HCT116 (cell line): ENCODE data around the gene SOX1. TPM values are rescaled to one million over a fixed set of nuclear protein-coding genes. Genes with fewer than 3 reads are reported as not detected.

ENCODE experiments used
- ATAC-seq: fragments of 200-7000 bp; cut with Tn5 transposase; 2 replicates; pipeline ENCODE4 v1.9.1; 2020; ENCODE audit warnings: mild to moderate bottlenecking, moderate library complexity
- BruUV-seq: library from RNA; stranded (reverse); fragments of 400-500 nt; replicated peaks from 2 replicates; lab custom pipeline; 2021; lab: Mats Ljungman, UMichigan
- CTCF ChIA-PET: fragments of 300-600 bp; sonication (Branson Sonifier 250); formaldehyde crosslinking; loops from one replicate; lab custom pipeline; 2021; ENCODE audit warnings: antibody characterized with exemption; lab: Charles Lee
- POLR2A ChIA-PET: fragments of 300-600, 350-600 bp; sonication (Branson Sonifier 250); formaldehyde crosslinking; loops from one replicate; lab custom pipeline; 2021; ENCODE audit warnings: antibody characterized with exemption; lab: Charles Lee
- RAD21 ChIA-PET, 2 experiments: fragments of 300-600 bp; sonication (Branson Sonifier 250); formaldehyde crosslinking; loops; one replicate each; lab custom pipeline; 2023; ENCODE audit warnings: low total read pairs in 2 of 2; ENCODE audit not compliant: uncharacterized antibody in 2 of 2, unreplicated experiment in 2 of 2, low non-redundant PET in 1 of 2; lab: Charles Lee
- DNase-seq: peaks from one replicate; pipeline ENCODE4 v3.0.0-alpha.2; 2010; ENCODE audit warnings: low read depth, low spot score
- H2AFZ ChIP-seq: fragments of 200-600 bp; shearing (Covaris generic), sonication (generic); 2 replicates; pipeline ENCODE4 v1.6.1; 2017; ENCODE audit warnings: low read depth, mixed run types, mixed read lengths, antibody characterized with exemption, low read length; ENCODE audit not compliant: poor library complexity, severe bottlenecking
- H3K27ac ChIP-seq: 2 replicates; pipeline ENCODE4 v1.5.1; 2012; ENCODE audit warnings: low read depth, low read length
- H3K27me3 ChIP-seq: fragments of 200-600 bp; sonication (generic); 2 replicates; pipeline ENCODE4 v1.6.1; 2016; ENCODE audit warnings: mixed run types, low read length, mixed read lengths; ENCODE audit not compliant: insufficient read depth
- H3K36me3 ChIP-seq, 2 experiments: fragments of 200-500 bp in 1 of 2; fragments of 200-600 bp in 1 of 2; sonication (Bioruptor generic) in 1 of 2; sonication (generic) in 1 of 2; 2 replicates each; pipeline versions ENCODE4 v1.5.1 to v1.6.1; 2014 to 2016; ENCODE audit warnings: low read length in 2 of 2, inconsistent platforms in 1 of 2, mixed read lengths in 1 of 2, mixed run types in 1 of 2; ENCODE audit not compliant: insufficient read depth in 2 of 2, control insufficient read depth in 1 of 2
- H3K4me1 ChIP-seq, 2 experiments: fragments of 200-600 bp in 1 of 2; sonication (generic) in 1 of 2; 2 replicates each; pipeline versions ENCODE4 v1.5.1 to v1.6.1; 2012 to 2017; ENCODE audit warnings: low read length in 2 of 2, inconsistent platforms in 1 of 2, mild to moderate bottlenecking in 1 of 2, mixed read lengths in 1 of 2, mixed run types in 1 of 2, moderate library complexity in 1 of 2; ENCODE audit not compliant: insufficient read depth in 2 of 2, control insufficient read depth in 1 of 2
- H3K4me2 ChIP-seq: fragments of 200-600 bp; sonication (generic); 2 replicates; pipeline ENCODE4 v1.6.1; 2017; ENCODE audit warnings: mixed run types, low read length, mixed read lengths
- H3K4me3 ChIP-seq, 2 experiments: fragments of 200-600 bp in 1 of 2; sonication (generic) in 1 of 2; replicated peaks in 1 of 2; 2 replicates each; pipeline ENCODE4 v1.5.1; 2011 to 2016; ENCODE audit warnings: low read length in 2 of 2, control low read depth in 1 of 2, low read depth in 1 of 2, mild to moderate bottlenecking in 1 of 2, mixed read lengths in 1 of 2, mixed run types in 1 of 2
- H3K79me2 ChIP-seq: fragments of 200-600 bp; sonication (generic); 2 replicates; pipeline ENCODE4 v1.6.1; 2017; ENCODE audit warnings: mild to moderate bottlenecking, mixed run types, low read length, moderate library complexity, mixed read lengths; ENCODE audit not compliant: insufficient read depth
- H3K9ac ChIP-seq: fragments of 200-600 bp; sonication (generic); 2 replicates; pipeline ENCODE4 v1.6.1; 2016; ENCODE audit warnings: low read length, mixed read lengths
- H3K9me2 ChIP-seq: fragments of 200-600 bp; sonication (generic), shearing (Covaris generic); 2 replicates; pipeline ENCODE4 v1.6.1; 2017; ENCODE audit warnings: mixed run types, mild to moderate bottlenecking, moderate library complexity; ENCODE audit not compliant: insufficient read depth
- H3K9me3 ChIP-seq, 2 experiments: fragments of 200-500 bp in 1 of 2; fragments of 200-600 bp in 1 of 2; sonication (Bioruptor generic) in 1 of 2; sonication (generic) in 1 of 2; 2 replicates each; pipeline ENCODE4 v1.6.1; 2014 to 2017; ENCODE audit warnings: low read length in 2 of 2, mixed read lengths in 2 of 2, inconsistent platforms in 1 of 2, low read depth in 1 of 2, mild to moderate bottlenecking in 1 of 2, mixed run types in 1 of 2, moderate library complexity in 1 of 2; ENCODE audit not compliant: control insufficient read depth in 1 of 2, insufficient read depth in 1 of 2
- H4K20me1 ChIP-seq: fragments of 200-600 bp; sonication (generic), shearing (Covaris generic); 2 replicates; pipeline ENCODE4 v1.6.1; 2017; ENCODE audit warnings: mixed run types, mild to moderate bottlenecking, moderate library complexity; ENCODE audit not compliant: insufficient read depth
- CBX3 ChIP-seq: IDR thresholded peaks from 2 replicates; pipeline ENCODE4 v1.6.1; 2012; ENCODE audit warnings: low read depth
- CTCF ChIP-seq, 3 experiments: fragments of 200-600 bp in 1 of 3; sonication (generic) in 1 of 3; IDR thresholded peaks in 2 of 3; conservative IDR thresholded peaks in 1 of 3; 2 replicates each; pipeline ENCODE4 v1.5.1; 2012 to 2017; ENCODE audit warnings: low read depth in 2 of 3, low read length in 2 of 3, antibody characterized with exemption in 1 of 3, borderline replicate concordance in 1 of 3, control low read depth in 1 of 3, mild to moderate bottlenecking in 1 of 3, mixed read lengths in 1 of 3, mixed run types in 1 of 3, moderate library complexity in 1 of 3; ENCODE audit not compliant: insufficient read depth in 1 of 3
- EGR1 ChIP-seq: IDR thresholded peaks from 2 replicates; pipeline ENCODE4 v1.6.1; 2012; ENCODE audit warnings: low read depth
- ELF1 ChIP-seq: IDR thresholded peaks from 2 replicates; pipeline ENCODE4 v1.6.1; 2012; ENCODE audit warnings: low read depth, borderline replicate concordance
- EZH2 ChIP-seq: fragments of 200-600 bp; sonication (generic); IDR thresholded peaks from 2 replicates; pipeline ENCODE4 v1.6.1; 2017; ENCODE audit warnings: antibody characterized with exemption, mixed run types
- EZH2phosphoT487 ChIP-seq: fragments of 200-600 bp; IDR thresholded peaks from 2 replicates; pipeline ENCODE4 v1.6.1; 2018; ENCODE audit warnings: antibody characterized with exemption, borderline replicate concordance
- FOSL1 ChIP-seq: IDR thresholded peaks from 2 replicates; pipeline ENCODE4 v1.6.1; 2012; ENCODE audit warnings: low read depth
- JUND ChIP-seq: IDR thresholded peaks from 2 replicates; pipeline ENCODE4 v1.6.1; 2012
- MAX ChIP-seq: IDR thresholded peaks from 2 replicates; pipeline ENCODE4 v1.6.1; 2012
- POLR2AphosphoS5 ChIP-seq: IDR thresholded peaks from 2 replicates; pipeline ENCODE4 v1.6.1; 2011; ENCODE audit warnings: mild to moderate bottlenecking, low read depth, low read length, moderate library complexity
- RAD21 ChIP-seq: IDR thresholded peaks from 2 replicates; pipeline ENCODE4 v1.6.1; 2012; ENCODE audit warnings: low read depth, mild to moderate bottlenecking
- SRF ChIP-seq: IDR thresholded peaks from 2 replicates; pipeline ENCODE4 v1.6.1; 2012; ENCODE audit warnings: low read depth
- TCF7L2 ChIP-seq: IDR thresholded peaks from 2 replicates; pipeline ENCODE4 v1.7.0; 2011; ENCODE audit warnings: borderline replicate concordance, inconsistent platforms; ENCODE audit not compliant: insufficient read depth, insufficient read length; ENCODE audit errors: extremely low read depth
- YY1 ChIP-seq: IDR thresholded peaks from 2 replicates; pipeline ENCODE4 v1.6.1; 2011; ENCODE audit warnings: low read length, low read depth, moderate library complexity, mild to moderate bottlenecking; ENCODE audit not compliant: insufficient replicate concordance; ENCODE audit errors: extremely low read depth
- ZFX ChIP-seq: fragments of 450-650 bp; IDR thresholded peaks from 2 replicates; pipeline ENCODE4 v1.6.1; 2017
- intact Hi-C: fragments of 100-400 bp; cut with micrococcal nuclease; formaldehyde crosslinking; loops from 2 replicates; pipeline ENCODE4 v1.10.0; 2022
- total RNA-seq: library from RNA; stranded (reverse); gene quantifications from one replicate; pipeline ENCODE4 v1.2.1, GENCODE V29; 2021; ENCODE audit not compliant: unreplicated experiment

Gene SOX1
- total RNA-seq, 1 experiment from 2014 or later = not detected

- intact Hi-C loops = no loop called here
- Histone ChIP-seq H3K27ac (no peak overlapping the region), H3K4me1 (no peaks in the 10 kb centered on the region), H3K27me3 (peaks cover 6% of the 10 kb centered on the region; the same call in 1 of the 2 replicates), H4K20me1 (no peaks in the 10 kb centered on the region), H3K4me3 (no peak overlapping the region), H3K9me2 (no peaks in the 10 kb centered on the region), H3K4me2 (no peak overlapping the region), H3K79me2 (no peaks in the 10 kb centered on the region), H3K9ac (no peak overlapping the region), H3K9me3 (no peaks in the 10 kb centered on the region), H3K36me3 (no peaks in the 10 kb centered on the region), H2AFZ (no peak overlapping the region)
- ATAC-seq (no peak), DNase-seq (no peak)
- no TSS peak for BruUV-seq
- RAD21 ChIA-PET = no interaction called here
- no peak for TF ChIP-seq MAX
- TF ChIP-seq CBX3 = no peak
- TF ChIP-seq FOSL1 = no peak
- no peak for TF ChIP-seq TCF7L2
- no peak for TF ChIP-seq POLR2AphosphoS5
- no peak for TF ChIP-seq EZH2
- TF ChIP-seq JUND = no peak
- no peak for TF ChIP-seq RAD21
- no peak for TF ChIP-seq CTCF (IDR thresholded peaks at IDR 0.05 in 2 of 3, conservative IDR thresholded peaks at IDR 0.05 in 1 of 3; ENCODE audit: borderline replicate concordance in 1 of 3, insufficient read depth in 1 of 3, low read depth in 2 of 3, low read length in 2 of 3)
- TF ChIP-seq EZH2phosphoT487 = no peak
- no peak for TF ChIP-seq SRF
- no peak for TF ChIP-seq ELF1
- TF ChIP-seq ZFX = no peak
- TF ChIP-seq EGR1 = no peak
- no peak for TF ChIP-seq YY1
- POLR2A ChIA-PET = no interaction called here
- CTCF ChIA-PET = no interaction called here
These were observed 12.3 kb upstream of the SOX1 start for GRCh38 chr13:112054616-112055015.
